HCT116 (cell line): Measurements from ENCODE around the gene GRIK4. TPM values are rescaled to one million over a fixed set of nuclear protein-coding genes. Genes with fewer than 3 reads are reported as not detected.

Experiments used
- ATAC-seq: fragments of 200-7000 bp; cut with Tn5 transposase; 2 replicates; pipeline ENCODE4 v1.9.1; 2020; ENCODE audit warnings: mild to moderate bottlenecking, moderate library complexity
- BruUV-seq: library from RNA; stranded (reverse); fragments of 400-500 nt; replicated peaks from 2 replicates; lab custom pipeline; 2021; lab: Mats Ljungman, UMichigan
- CTCF ChIA-PET: fragments of 300-600 bp; sonication (Branson Sonifier 250); formaldehyde crosslinking; loops from one replicate; lab custom pipeline; 2021; ENCODE audit warnings: antibody characterized with exemption; lab: Charles Lee
- POLR2A ChIA-PET: fragments of 300-600, 350-600 bp; sonication (Branson Sonifier 250); formaldehyde crosslinking; loops from one replicate; lab custom pipeline; 2021; ENCODE audit warnings: antibody characterized with exemption; lab: Charles Lee
- RAD21 ChIA-PET, 2 experiments: fragments of 300-600 bp; sonication (Branson Sonifier 250); formaldehyde crosslinking; loops; one replicate each; lab custom pipeline; 2023; ENCODE audit warnings: low total read pairs in 2 of 2; ENCODE audit not compliant: uncharacterized antibody in 2 of 2, unreplicated experiment in 2 of 2, low non-redundant PET in 1 of 2; lab: Charles Lee
- DNase-seq: peaks from one replicate; pipeline ENCODE4 v3.0.0-alpha.2; 2010; ENCODE audit warnings: low read depth, low spot score
- H2AFZ ChIP-seq: fragments of 200-600 bp; shearing (Covaris generic), sonication (generic); 2 replicates; pipeline ENCODE4 v1.6.1; 2017; ENCODE audit warnings: low read depth, mixed run types, mixed read lengths, antibody characterized with exemption, low read length; ENCODE audit not compliant: poor library complexity, severe bottlenecking
- H3K27ac ChIP-seq: 2 replicates; pipeline ENCODE4 v1.5.1; 2012; ENCODE audit warnings: low read depth, low read length
- H3K27me3 ChIP-seq: fragments of 200-600 bp; sonication (generic); 2 replicates; pipeline ENCODE4 v1.6.1; 2016; ENCODE audit warnings: mixed run types, low read length, mixed read lengths; ENCODE audit not compliant: insufficient read depth
- H3K36me3 ChIP-seq, 2 experiments: fragments of 200-500 bp in 1 of 2; fragments of 200-600 bp in 1 of 2; sonication (Bioruptor generic) in 1 of 2; sonication (generic) in 1 of 2; 2 replicates each; pipeline versions ENCODE4 v1.5.1 to v1.6.1; 2014 to 2016; ENCODE audit warnings: low read length in 2 of 2, inconsistent platforms in 1 of 2, mixed read lengths in 1 of 2, mixed run types in 1 of 2; ENCODE audit not compliant: insufficient read depth in 2 of 2, control insufficient read depth in 1 of 2
- H3K4me1 ChIP-seq, 2 experiments: fragments of 200-600 bp in 1 of 2; sonication (generic) in 1 of 2; 2 replicates each; pipeline versions ENCODE4 v1.5.1 to v1.6.1; 2012 to 2017; ENCODE audit warnings: low read length in 2 of 2, inconsistent platforms in 1 of 2, mild to moderate bottlenecking in 1 of 2, mixed read lengths in 1 of 2, mixed run types in 1 of 2, moderate library complexity in 1 of 2; ENCODE audit not compliant: insufficient read depth in 2 of 2, control insufficient read depth in 1 of 2
- H3K4me2 ChIP-seq: fragments of 200-600 bp; sonication (generic); 2 replicates; pipeline ENCODE4 v1.6.1; 2017; ENCODE audit warnings: mixed run types, low read length, mixed read lengths
- H3K4me3 ChIP-seq, 2 experiments: fragments of 200-600 bp in 1 of 2; sonication (generic) in 1 of 2; replicated peaks in 1 of 2; 2 replicates each; pipeline ENCODE4 v1.5.1; 2011 to 2016; ENCODE audit warnings: low read length in 2 of 2, control low read depth in 1 of 2, low read depth in 1 of 2, mild to moderate bottlenecking in 1 of 2, mixed read lengths in 1 of 2, mixed run types in 1 of 2
- H3K79me2 ChIP-seq: fragments of 200-600 bp; sonication (generic); 2 replicates; pipeline ENCODE4 v1.6.1; 2017; ENCODE audit warnings: mild to moderate bottlenecking, mixed run types, low read length, moderate library complexity, mixed read lengths; ENCODE audit not compliant: insufficient read depth
- H3K9ac ChIP-seq: fragments of 200-600 bp; sonication (generic); 2 replicates; pipeline ENCODE4 v1.6.1; 2016; ENCODE audit warnings: low read length, mixed read lengths
- H3K9me2 ChIP-seq: fragments of 200-600 bp; sonication (generic), shearing (Covaris generic); 2 replicates; pipeline ENCODE4 v1.6.1; 2017; ENCODE audit warnings: mixed run types, mild to moderate bottlenecking, moderate library complexity; ENCODE audit not compliant: insufficient read depth
- H3K9me3 ChIP-seq, 2 experiments: fragments of 200-500 bp in 1 of 2; fragments of 200-600 bp in 1 of 2; sonication (Bioruptor generic) in 1 of 2; sonication (generic) in 1 of 2; 2 replicates each; pipeline ENCODE4 v1.6.1; 2014 to 2017; ENCODE audit warnings: low read length in 2 of 2, mixed read lengths in 2 of 2, inconsistent platforms in 1 of 2, low read depth in 1 of 2, mild to moderate bottlenecking in 1 of 2, mixed run types in 1 of 2, moderate library complexity in 1 of 2; ENCODE audit not compliant: control insufficient read depth in 1 of 2, insufficient read depth in 1 of 2
- H4K20me1 ChIP-seq: fragments of 200-600 bp; sonication (generic), shearing (Covaris generic); 2 replicates; pipeline ENCODE4 v1.6.1; 2017; ENCODE audit warnings: mixed run types, mild to moderate bottlenecking, moderate library complexity; ENCODE audit not compliant: insufficient read depth
- CEBPB ChIP-seq: IDR thresholded peaks from 2 replicates; pipeline ENCODE4 v1.6.1; 2012; ENCODE audit warnings: low read depth
- CTCF ChIP-seq, 3 experiments: fragments of 200-600 bp in 1 of 3; sonication (generic) in 1 of 3; IDR thresholded peaks in 2 of 3; conservative IDR thresholded peaks in 1 of 3; 2 replicates each; pipeline ENCODE4 v1.5.1; 2012 to 2017; ENCODE audit warnings: low read depth in 2 of 3, low read length in 2 of 3, antibody characterized with exemption in 1 of 3, borderline replicate concordance in 1 of 3, control low read depth in 1 of 3, mild to moderate bottlenecking in 1 of 3, mixed read lengths in 1 of 3, mixed run types in 1 of 3, moderate library complexity in 1 of 3; ENCODE audit not compliant: insufficient read depth in 1 of 3
- ELF1 ChIP-seq: IDR thresholded peaks from 2 replicates; pipeline ENCODE4 v1.6.1; 2012; ENCODE audit warnings: low read depth, borderline replicate concordance
- EZH2phosphoT487 ChIP-seq: fragments of 200-600 bp; IDR thresholded peaks from 2 replicates; pipeline ENCODE4 v1.6.1; 2018; ENCODE audit warnings: antibody characterized with exemption, borderline replicate concordance
- FOSL1 ChIP-seq: IDR thresholded peaks from 2 replicates; pipeline ENCODE4 v1.6.1; 2012; ENCODE audit warnings: low read depth
- JUND ChIP-seq: IDR thresholded peaks from 2 replicates; pipeline ENCODE4 v1.6.1; 2012
- MAX ChIP-seq: IDR thresholded peaks from 2 replicates; pipeline ENCODE4 v1.6.1; 2012
- POLR2A ChIP-seq: IDR thresholded peaks from 2 replicates; pipeline ENCODE4 v1.7.0; 2011; ENCODE audit warnings: borderline replicate concordance; ENCODE audit not compliant: insufficient read depth, insufficient read length; ENCODE audit errors: extremely low read depth
- POLR2AphosphoS5 ChIP-seq: IDR thresholded peaks from 2 replicates; pipeline ENCODE4 v1.6.1; 2011; ENCODE audit warnings: mild to moderate bottlenecking, low read depth, low read length, moderate library complexity
- SIN3A ChIP-seq: IDR thresholded peaks from 2 replicates; pipeline ENCODE4 v1.6.1; 2012; ENCODE audit warnings: low read depth
- TCF7L2 ChIP-seq: IDR thresholded peaks from 2 replicates; pipeline ENCODE4 v1.7.0; 2011; ENCODE audit warnings: borderline replicate concordance, inconsistent platforms; ENCODE audit not compliant: insufficient read depth, insufficient read length; ENCODE audit errors: extremely low read depth
- ZFX ChIP-seq: fragments of 450-650 bp; IDR thresholded peaks from 2 replicates; pipeline ENCODE4 v1.6.1; 2017
- intact Hi-C: fragments of 100-400 bp; cut with micrococcal nuclease; formaldehyde crosslinking; loops from 2 replicates; pipeline ENCODE4 v1.10.0; 2022
- total RNA-seq: library from RNA; stranded (reverse); gene quantifications from one replicate; pipeline ENCODE4 v1.2.1, GENCODE V29; 2021; ENCODE audit not compliant: unreplicated experiment
- TF ChIP-seq, protein P1 (sequence below): IDR thresholded peaks from 2 replicates; pipeline ENCODE4 v1.6.1; 2011; ENCODE audit warnings: mild to moderate bottlenecking, low read length, moderate library complexity; ENCODE audit not compliant: insufficient replicate concordance; ENCODE audit errors: extremely low read depth
- TF ChIP-seq, protein P2 (sequence below): IDR thresholded peaks from 2 replicates; pipeline ENCODE4 v1.6.1; 2012; ENCODE audit warnings: low read depth

The GRIK4 gene
- total RNA-seq, 1 experiment from 2014 or later, result 0.52 TPM

DNA sequence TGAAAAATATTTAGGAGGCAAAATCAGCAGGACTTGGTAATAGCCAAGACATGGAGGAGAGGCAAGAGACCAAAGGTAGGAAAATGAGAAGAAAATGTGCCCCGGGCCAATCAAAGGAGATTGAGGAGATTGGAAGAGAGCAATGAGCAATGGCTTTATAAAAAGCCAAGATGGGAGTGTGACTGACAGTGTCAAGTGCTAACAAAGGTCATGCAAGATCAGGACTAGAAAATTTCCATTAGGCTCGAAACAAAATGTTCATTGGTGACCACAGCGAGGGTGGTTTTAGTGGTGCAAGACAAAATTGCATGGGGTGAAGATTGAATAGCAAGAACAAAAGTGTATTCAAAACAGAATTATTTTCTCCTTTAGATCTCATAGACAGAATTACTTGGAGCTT is 467.2 kb downstream of the GRIK4 start:
- no peak overlapping the region for H2AFZ ChIP-seq
- intact Hi-C loops, result no loop called here
- no peaks in the 10 kb centered on the region for H3K9me3 ChIP-seq
- peaks cover 41% of the 10 kb centered on the region for H3K27me3 ChIP-seq
- ChIA-PET POLR2A (no interaction called here), RAD21 (no interaction called here), CTCF (no interaction called here)
- TF ChIP-seq POLR2A (no peak), ZFX (no peak), MAX (no peak), POLR2AphosphoS5 (no peak), JUND (no peak), SIN3A (no peak), EZH2phosphoT487 (no peak), CEBPB (no peak), FOSL1 (no peak), CTCF (IDR thresholded peaks at IDR 0.05 in 2 of 3, conservative IDR thresholded peaks at IDR 0.05 in 1 of 3; ENCODE audit: borderline replicate concordance in 1 of 3, insufficient read depth in 1 of 3, low read depth in 2 of 3, low read length in 2 of 3) (no peak), ELF1 (no peak), TCF7L2 (no peak)
- TF ChIP-seq, protein P1, sequence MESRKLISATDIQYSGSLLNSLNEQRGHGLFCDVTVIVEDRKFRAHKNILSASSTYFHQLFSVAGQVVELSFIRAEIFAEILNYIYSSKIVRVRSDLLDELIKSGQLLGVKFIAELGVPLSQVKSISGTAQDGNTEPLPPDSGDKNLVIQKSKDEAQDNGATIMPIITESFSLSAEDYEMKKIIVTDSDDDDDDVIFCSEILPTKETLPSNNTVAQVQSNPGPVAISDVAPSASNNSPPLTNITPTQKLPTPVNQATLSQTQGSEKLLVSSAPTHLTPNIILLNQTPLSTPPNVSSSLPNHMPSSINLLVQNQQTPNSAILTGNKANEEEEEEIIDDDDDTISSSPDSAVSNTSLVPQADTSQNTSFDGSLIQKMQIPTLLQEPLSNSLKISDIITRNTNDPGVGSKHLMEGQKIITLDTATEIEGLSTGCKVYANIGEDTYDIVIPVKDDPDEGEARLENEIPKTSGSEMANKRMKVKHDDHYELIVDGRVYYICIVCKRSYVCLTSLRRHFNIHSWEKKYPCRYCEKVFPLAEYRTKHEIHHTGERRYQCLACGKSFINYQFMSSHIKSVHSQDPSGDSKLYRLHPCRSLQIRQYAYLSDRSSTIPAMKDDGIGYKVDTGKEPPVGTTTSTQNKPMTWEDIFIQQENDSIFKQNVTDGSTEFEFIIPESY, result no peak
- TF ChIP-seq, protein P2, sequence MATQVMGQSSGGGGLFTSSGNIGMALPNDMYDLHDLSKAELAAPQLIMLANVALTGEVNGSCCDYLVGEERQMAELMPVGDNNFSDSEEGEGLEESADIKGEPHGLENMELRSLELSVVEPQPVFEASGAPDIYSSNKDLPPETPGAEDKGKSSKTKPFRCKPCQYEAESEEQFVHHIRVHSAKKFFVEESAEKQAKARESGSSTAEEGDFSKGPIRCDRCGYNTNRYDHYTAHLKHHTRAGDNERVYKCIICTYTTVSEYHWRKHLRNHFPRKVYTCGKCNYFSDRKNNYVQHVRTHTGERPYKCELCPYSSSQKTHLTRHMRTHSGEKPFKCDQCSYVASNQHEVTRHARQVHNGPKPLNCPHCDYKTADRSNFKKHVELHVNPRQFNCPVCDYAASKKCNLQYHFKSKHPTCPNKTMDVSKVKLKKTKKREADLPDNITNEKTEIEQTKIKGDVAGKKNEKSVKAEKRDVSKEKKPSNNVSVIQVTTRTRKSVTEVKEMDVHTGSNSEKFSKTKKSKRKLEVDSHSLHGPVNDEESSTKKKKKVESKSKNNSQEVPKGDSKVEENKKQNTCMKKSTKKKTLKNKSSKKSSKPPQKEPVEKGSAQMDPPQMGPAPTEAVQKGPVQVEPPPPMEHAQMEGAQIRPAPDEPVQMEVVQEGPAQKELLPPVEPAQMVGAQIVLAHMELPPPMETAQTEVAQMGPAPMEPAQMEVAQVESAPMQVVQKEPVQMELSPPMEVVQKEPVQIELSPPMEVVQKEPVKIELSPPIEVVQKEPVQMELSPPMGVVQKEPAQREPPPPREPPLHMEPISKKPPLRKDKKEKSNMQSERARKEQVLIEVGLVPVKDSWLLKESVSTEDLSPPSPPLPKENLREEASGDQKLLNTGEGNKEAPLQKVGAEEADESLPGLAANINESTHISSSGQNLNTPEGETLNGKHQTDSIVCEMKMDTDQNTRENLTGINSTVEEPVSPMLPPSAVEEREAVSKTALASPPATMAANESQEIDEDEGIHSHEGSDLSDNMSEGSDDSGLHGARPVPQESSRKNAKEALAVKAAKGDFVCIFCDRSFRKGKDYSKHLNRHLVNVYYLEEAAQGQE, result no peak
- H3K4me3 ChIP-seq, result no peak overlapping the region
- no peak overlapping the region for H3K4me2 ChIP-seq
- ATAC-seq (no peak), DNase-seq (no peak)
- BruUV-seq, result no TSS peak
- no peaks in the 10 kb centered on the region for H3K79me2 ChIP-seq
- no peaks in the 10 kb centered on the region for H4K20me1 ChIP-seq
- H3K27ac ChIP-seq, result no peak overlapping the region
- peaks cover 0 to 4% of the 10 kb centered on the region in 2 experiments; a peak in 1 of 4 replicates for H3K4me1 ChIP-seq
- no peaks in the 10 kb centered on the region for H3K9me2 ChIP-seq
- no peak overlapping the region for H3K9ac ChIP-seq
- no peaks in the 10 kb centered on the region for H3K36me3 ChIP-seq
